NCI-H2029 (cell line): ENCODE measurements around the gene PHOSPHO1.

Experiments
- DNase-seq: peaks from one replicate; lab custom pipeline; 2025; lab: John Stamatoyannopoulos, UW

Gene PHOSPHO1

GRCh38 chr17:49242813-49243212, 12.2 kb upstream of the PHOSPHO1 start:
- DNase-seq: no peak

GRCh38 chr17:49241692-49242397, 11.3 kb upstream of the PHOSPHO1 start:
- DNase-seq: no peak

DNA sequence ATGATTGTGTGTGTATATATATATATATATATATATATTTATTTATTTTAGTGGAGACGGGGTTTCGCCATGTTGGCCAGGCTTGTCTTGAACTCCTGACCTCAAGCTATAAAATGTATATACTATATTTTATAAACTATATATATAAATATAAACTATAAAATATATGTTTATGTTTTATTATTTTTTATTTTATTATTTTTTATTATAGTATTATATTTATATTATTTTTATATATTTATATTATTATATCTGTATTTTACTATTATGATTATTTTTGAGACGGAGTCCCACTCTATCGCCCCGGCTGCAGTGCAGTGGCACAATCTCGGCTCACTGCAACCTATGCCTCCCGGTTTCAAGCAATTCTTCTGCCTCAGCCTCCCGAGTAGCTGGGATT, 10.5 kb upstream of the PHOSPHO1 start:
- no peak for DNase-seq

GRCh38 chr17:49240619-49241018, 10.0 kb upstream of the PHOSPHO1 start:
- DNase-seq: no peak

GRCh38 chr17:49239963-49240362, 9.4 kb upstream of the PHOSPHO1 start:
- no peak for DNase-seq

DNA sequence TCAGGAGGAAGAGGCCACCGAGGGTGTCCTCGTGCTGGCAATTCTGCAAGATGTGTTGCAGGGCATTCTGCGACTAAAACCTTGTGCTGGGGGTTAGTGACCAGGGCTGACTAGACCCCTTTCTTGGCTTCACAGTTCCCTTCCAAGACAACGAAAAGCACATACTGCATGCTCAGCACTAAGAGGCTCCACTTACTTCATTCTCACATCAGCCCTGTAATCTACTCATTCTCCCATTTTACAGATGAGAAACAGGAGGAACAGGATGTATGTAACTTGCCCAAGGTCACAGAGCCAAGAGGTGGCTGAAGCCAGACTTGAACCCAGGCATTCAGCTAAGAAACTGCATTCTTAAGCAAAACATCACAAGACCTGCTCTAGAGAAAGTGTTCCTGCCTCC, 5.3 kb upstream of the PHOSPHO1 start:
- DNase-seq: no peak

- DNase-seq: no peak
Measured at GRCh38 chr17:49234509-49235080, 4.0 kb upstream of the PHOSPHO1 start.

GRCh38 chr17:49231563-49231894, 942 bp upstream of the PHOSPHO1 start:
- DNase-seq: no peak

- no peak for DNase-seq
Measured at GRCh38 chr17:49229805-49230600, 584 bp downstream of the PHOSPHO1 start.

- no peak for DNase-seq
Measured at GRCh38 chr17:49229076-49229804, 1.3 kb downstream of the PHOSPHO1 start.

- DNase-seq: peak; percentile 42
Measured at GRCh38 chr17:49227436-49228261, 2.9 kb downstream of the PHOSPHO1 start.

DNA sequence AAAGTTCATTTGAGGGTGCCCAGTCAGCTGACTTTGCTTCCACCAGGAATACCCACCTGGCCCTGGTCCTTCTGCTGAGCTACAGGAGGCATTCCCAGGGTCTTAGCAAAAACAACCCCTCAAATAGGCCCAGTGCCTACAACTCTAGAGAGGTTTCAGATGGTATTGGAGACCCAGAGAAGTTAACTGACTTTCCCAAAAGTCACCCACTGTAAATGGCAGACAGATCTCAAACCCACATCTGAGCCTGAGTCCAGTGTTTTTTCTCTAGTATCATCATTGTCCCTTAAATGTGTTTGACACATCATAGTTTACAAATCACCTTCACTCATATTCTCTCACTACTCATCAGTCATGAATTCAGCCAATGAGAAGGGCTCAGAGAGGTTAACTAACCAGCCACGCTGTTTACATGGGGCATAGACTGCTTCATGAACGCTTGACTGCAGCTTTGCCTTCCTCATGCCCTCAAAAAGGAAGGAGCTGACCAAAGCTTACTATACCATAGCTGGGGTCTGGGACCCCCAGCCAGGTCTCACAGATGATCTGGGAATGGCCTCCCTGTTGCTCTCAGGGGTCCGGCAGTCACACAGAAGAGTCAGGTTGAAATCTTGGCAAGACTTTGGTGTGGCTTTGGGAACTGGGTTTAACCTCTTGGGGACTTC, 3.7 kb downstream of the PHOSPHO1 start:
- no peak for DNase-seq

- no peak for DNase-seq
Measured at GRCh38 chr17:49225554-49226236, 4.9 kb downstream of the PHOSPHO1 start.

DNA sequence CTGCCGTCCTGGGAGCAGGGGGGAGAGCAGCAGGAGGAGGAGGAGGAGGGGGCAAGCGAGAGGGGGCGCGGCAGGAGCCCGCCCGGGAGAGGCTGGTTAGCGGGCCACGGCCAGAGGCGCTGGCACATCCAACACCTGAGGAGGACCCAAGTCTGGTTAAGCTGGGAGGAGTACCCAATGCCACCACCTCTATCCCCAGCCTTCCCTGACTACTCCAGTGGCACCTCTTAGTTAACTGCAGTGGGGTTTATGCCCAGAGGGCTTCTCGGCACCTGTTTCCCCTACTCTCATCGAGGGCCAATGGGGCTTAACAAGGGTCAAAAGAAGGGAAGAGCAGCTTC, 5.6 kb downstream of the PHOSPHO1 start:
- no peak for DNase-seq

DNA sequence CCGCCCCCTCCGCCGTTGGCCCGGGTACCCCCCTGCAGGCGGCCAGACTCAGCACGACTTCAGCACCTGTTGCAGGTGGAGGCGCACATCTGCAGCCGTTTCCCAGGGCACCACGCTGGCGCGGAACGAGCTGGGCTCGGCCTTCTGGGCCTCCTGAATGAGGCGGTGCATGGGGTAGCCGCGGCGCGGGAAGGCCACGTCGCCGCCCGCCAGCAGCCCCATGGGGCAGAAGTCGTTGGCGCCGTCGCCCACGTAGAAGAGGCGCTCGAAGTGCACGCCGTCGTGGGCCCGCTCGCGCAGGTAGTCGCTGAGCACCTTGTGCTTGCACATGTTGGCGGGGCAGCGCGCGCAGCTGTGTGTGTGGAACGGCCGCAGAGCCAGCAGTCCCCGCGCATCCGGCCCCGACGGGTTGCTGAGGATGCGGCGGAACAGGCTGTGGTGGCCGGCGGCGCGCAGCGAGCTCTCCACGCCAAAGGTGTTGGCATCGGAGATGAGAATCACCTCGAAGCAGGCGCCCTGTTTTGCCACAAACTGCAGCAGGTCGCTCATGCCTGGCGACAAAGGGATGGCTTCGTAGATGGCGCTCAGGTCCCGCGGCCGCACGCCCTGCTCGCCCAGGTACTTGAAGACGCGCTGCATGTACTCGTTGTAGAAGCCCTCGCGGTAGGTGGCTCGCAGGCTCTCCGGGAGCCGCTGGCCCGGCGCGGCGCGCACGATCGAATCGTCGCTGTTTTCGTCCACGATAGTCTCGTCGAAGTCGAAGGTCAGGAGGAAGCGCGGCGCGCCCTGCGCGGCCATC, 6.2 kb downstream of the PHOSPHO1 start:
- no peak for DNase-seq

GRCh38 chr17:49223517-49224197, 6.9 kb downstream of the PHOSPHO1 start:
- DNase-seq: no peak

GRCh38 chr17:49223168-49223516, 7.4 kb downstream of the PHOSPHO1 start:
- no peak for DNase-seq

DNA sequence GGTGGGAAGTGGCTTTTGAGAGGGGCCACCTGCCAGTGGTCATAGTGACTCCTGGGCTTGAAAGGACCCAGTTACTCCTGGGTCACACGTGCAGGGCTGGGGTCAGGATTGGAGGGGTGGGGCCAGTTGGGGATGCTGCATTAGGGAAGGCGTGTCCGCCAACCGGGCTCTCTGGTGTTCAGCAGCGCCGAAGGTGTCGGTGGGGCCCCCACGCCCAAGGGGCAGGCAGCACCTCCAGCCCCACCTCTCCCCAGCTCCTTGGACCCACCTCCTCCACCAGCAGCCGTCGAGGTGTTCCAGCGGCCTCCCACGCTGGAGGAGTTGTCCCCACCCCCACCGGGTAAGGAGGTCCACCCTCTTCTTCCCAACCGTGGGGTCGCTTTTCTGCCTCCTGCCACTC, 10.6 kb downstream of the PHOSPHO1 start:
- DNase-seq: no peak
